ENCODE data around the gene METTL2A. TPM values are rescaled to one million over a fixed set of nuclear protein-coding genes. Genes with fewer than 3 reads are reported as not detected.
"Not testable (repeated sequence)": the region's sequence is repeated elsewhere in the genome, so short reads cannot be mapped to it uniquely, and the experiment has no call there.

Gene METTL2A
- total RNA-seq, 1 donor from 2014 or later = 35.7 TPM

DNA sequence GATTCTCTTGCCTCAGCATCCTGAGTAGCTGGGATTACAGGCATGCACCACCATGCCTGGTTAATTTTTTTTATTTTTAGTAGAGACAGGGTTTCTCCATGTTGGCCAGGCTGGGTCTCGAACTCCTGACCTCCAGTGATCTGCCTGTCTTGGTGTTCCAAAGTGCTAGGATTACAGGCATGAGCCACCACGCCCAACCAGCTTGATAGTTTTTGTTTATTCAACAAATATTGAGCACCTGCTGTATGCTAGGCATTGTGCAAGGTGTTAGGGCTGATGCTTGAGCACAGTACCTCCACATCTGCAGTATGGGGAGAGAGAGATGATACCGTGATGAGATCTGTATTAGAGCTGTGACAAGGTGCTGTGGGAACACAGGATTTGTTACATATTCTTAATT lies 58.9 kb downstream of the METTL2A start:
- not testable (repeated sequence) for H3K9me3 Mint-ChIP-seq; H3K27ac ChIP-seq; H3K4me1 ChIP-seq; H3K4me3 Mint-ChIP-seq; H3K36me3 ChIP-seq; H3K4me3 ChIP-seq; DNase-seq (ENCODE audit: low spot score); H3K27me3 Mint-ChIP-seq (ENCODE audit: insufficient read depth, low read depth); H3K9me3 ChIP-seq (ENCODE audit: low read depth); H3K4me2 ChIP-seq; H3K27me3 ChIP-seq; H3K9ac ChIP-seq; H2AFZ ChIP-seq (replicated peaks); H3K27ac Mint-ChIP-seq
- peaks cover 17% of the 10 kb centered on the region for H3F3A ChIP-seq (ENCODE audit: low read depth)
- H3K36me3 Mint-ChIP-seq = peaks cover 16% of the 10 kb centered on the region
- H3K79me2 ChIP-seq (ENCODE audit: low read depth) = peaks cover 90% of the 10 kb centered on the region
- peaks cover 12% of the 10 kb centered on the region for H3K4me1 Mint-ChIP-seq
- H4K20me1 ChIP-seq (ENCODE audit: low read depth) = peaks cover 37% of the 10 kb centered on the region

DNA sequence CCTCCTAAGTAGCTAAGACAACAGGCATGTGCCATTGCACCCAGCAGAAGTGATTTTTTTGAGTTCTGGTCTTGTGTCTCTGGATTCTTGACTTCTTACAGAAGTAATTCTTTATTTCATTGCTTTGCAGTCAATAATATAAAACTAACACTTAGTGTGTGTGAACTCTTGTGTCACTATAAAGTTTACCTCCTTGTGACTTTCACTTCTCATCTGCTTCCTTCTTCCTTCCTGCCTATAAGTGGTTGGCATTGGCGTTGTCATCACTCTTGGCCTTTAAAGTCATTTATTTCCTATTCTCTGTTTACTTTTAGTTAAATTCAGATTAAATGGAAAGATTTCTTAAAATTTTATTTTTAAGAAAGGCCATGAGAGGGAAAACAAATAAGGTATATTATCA lies 67.3 kb downstream of the METTL2A start:
- not testable (repeated sequence) for H3K4me2 ChIP-seq; H3K9ac ChIP-seq; H3K4me3 Mint-ChIP-seq; H3K27ac ChIP-seq; H2AFZ ChIP-seq (replicated peaks); H3K9me3 Mint-ChIP-seq; DNase-seq (ENCODE audit: low spot score); H3K27me3 Mint-ChIP-seq (ENCODE audit: insufficient read depth, low read depth); H3K4me3 ChIP-seq; H3F3A ChIP-seq (ENCODE audit: low read depth); H3K4me1 Mint-ChIP-seq; H3K9me3 ChIP-seq (ENCODE audit: low read depth); H3K4me1 ChIP-seq; H3K27ac Mint-ChIP-seq; H3K36me3 ChIP-seq; H3K27me3 ChIP-seq
- H3K36me3 Mint-ChIP-seq = peaks cover 18% of the 10 kb centered on the region
- Histone ChIP-seq H3K79me2 (ENCODE audit: low read depth) (peaks cover 98% of the 10 kb centered on the region), H4K20me1 (ENCODE audit: low read depth) (peaks cover 55% of the 10 kb centered on the region)

- H3K9me3 Mint-ChIP-seq; H3K27me3 Mint-ChIP-seq (ENCODE audit: insufficient read depth, low read depth); H3K9ac ChIP-seq; H3K4me3 ChIP-seq; H3K27ac Mint-ChIP-seq; H2AFZ ChIP-seq (replicated peaks); DNase-seq (ENCODE audit: low spot score); H3F3A ChIP-seq (ENCODE audit: low read depth); H3K27ac ChIP-seq; H3K27me3 ChIP-seq; H3K4me3 Mint-ChIP-seq; H3K4me1 ChIP-seq; H3K4me2 ChIP-seq; H3K4me1 Mint-ChIP-seq; H3K36me3 ChIP-seq; H3K9me3 ChIP-seq (ENCODE audit: low read depth): not testable (repeated sequence)
- H3K79me2 ChIP-seq (ENCODE audit: low read depth) = peaks cover 100% of the 10 kb centered on the region
- peaks cover 49% of the 10 kb centered on the region for H4K20me1 ChIP-seq (ENCODE audit: low read depth)
- peaks cover 22% of the 10 kb centered on the region for H3K36me3 Mint-ChIP-seq
Observed at GRCh38 chr17:62493049-62493655, 69.5 kb downstream of the METTL2A start.

DNA sequence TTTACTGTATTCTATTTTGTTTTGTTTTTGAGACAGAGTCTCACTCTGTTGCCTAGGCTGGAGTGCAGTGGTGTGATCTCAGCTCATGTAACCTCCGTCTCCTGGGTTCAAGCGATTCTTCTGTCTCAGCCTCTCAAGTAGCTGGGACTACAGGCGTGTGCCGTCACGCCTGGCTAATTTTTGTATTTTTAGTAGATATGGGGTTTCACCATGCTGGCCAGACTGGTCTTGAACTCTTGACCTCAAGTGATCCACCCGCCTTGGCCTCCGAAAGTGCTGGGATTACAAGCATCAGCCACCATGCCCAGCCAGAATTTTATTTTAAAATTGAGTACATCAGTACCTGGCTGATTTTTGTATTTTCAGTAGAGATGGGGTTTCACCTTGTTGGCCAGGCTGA lies 70.4 kb downstream of the METTL2A start:
- not testable (repeated sequence) for H3K27ac ChIP-seq; H3K36me3 ChIP-seq; H3K4me3 ChIP-seq; H3K9ac ChIP-seq; DNase-seq (ENCODE audit: low spot score); H3K27ac Mint-ChIP-seq; H3K27me3 Mint-ChIP-seq (ENCODE audit: insufficient read depth, low read depth); H3K4me3 Mint-ChIP-seq; H3K4me1 Mint-ChIP-seq; H3K9me3 Mint-ChIP-seq; H2AFZ ChIP-seq (replicated peaks); H3F3A ChIP-seq (ENCODE audit: low read depth); H3K9me3 ChIP-seq (ENCODE audit: low read depth); H3K27me3 ChIP-seq; H3K4me2 ChIP-seq; H3K4me1 ChIP-seq
- Histone ChIP-seq H4K20me1 (ENCODE audit: low read depth) (peaks cover 46% of the 10 kb centered on the region), H3K79me2 (ENCODE audit: low read depth) (peaks cover 99% of the 10 kb centered on the region)
- peaks cover 22% of the 10 kb centered on the region for H3K36me3 Mint-ChIP-seq

GRCh38 chr17:62496344-62496743 lies 72.6 kb downstream of the METTL2A start:
- not testable (repeated sequence) for H3K9me3 ChIP-seq (ENCODE audit: low read depth); H3K9ac ChIP-seq; H3K4me1 Mint-ChIP-seq; H3K4me3 Mint-ChIP-seq; H3K27me3 ChIP-seq; H3K4me3 ChIP-seq; H3K4me2 ChIP-seq; H3F3A ChIP-seq (ENCODE audit: low read depth); H3K9me3 Mint-ChIP-seq; H3K27ac Mint-ChIP-seq; H3K4me1 ChIP-seq; H2AFZ ChIP-seq (replicated peaks); H3K27ac ChIP-seq; DNase-seq (ENCODE audit: low spot score); H3K36me3 ChIP-seq; H3K27me3 Mint-ChIP-seq (ENCODE audit: insufficient read depth, low read depth)
- Histone ChIP-seq H3K79me2 (ENCODE audit: low read depth) (peaks cover 96% of the 10 kb centered on the region), H4K20me1 (ENCODE audit: low read depth) (peaks cover 39% of the 10 kb centered on the region)
- peaks cover 19% of the 10 kb centered on the region for H3K36me3 Mint-ChIP-seq

DNA sequence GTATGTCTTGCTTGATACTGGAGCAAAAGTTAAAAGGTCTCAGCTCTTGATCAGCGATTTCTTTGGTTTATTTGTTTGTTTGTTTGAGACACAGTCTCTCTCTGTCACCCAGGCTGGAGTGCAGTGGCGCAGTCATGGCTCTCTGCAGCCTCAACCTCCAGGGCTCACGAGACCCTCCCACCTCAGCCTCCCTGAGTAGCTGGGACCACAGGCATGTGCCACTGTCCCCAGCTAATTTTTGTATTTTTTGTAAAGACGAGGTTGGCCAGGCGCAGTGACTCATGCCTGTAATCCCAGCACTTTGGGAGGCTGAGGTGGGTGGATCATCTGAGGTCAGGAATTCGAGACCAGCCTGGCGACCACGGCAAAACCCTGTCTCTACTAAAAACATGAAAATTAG lies 75.1 kb downstream of the METTL2A start:
- not testable (repeated sequence) for H3K4me3 ChIP-seq; H3K4me1 Mint-ChIP-seq; H3K9me3 Mint-ChIP-seq; H3K36me3 Mint-ChIP-seq; H3K4me2 ChIP-seq; H3K4me1 ChIP-seq; H3K9ac ChIP-seq; H3K27ac Mint-ChIP-seq; H3K27ac ChIP-seq; H3F3A ChIP-seq (ENCODE audit: low read depth); H2AFZ ChIP-seq (replicated peaks); H3K4me3 Mint-ChIP-seq; DNase-seq (ENCODE audit: low spot score); H3K27me3 Mint-ChIP-seq (ENCODE audit: insufficient read depth, low read depth); H3K27me3 ChIP-seq; H3K36me3 ChIP-seq; H3K9me3 ChIP-seq (ENCODE audit: low read depth)
- Histone ChIP-seq H4K20me1 (ENCODE audit: low read depth) (peaks cover 18% of the 10 kb centered on the region), H3K79me2 (ENCODE audit: low read depth) (peaks cover 91% of the 10 kb centered on the region)

Small RNAs within 50 kb of the gene (small RNA-seq; reads per million reads assigned to genes)
- gene RNU7-52P = not detected

Other genes with a start within 250 kb of the METTL2A start
- not detected in 2 replicates for gene EFCAB3, start 43.3 kb upstream of the METTL2A start, total RNA-seq (ENCODE audit: low replicate concordance)
- 68.6 and 89.9 TPM in 2 replicates for gene TLK2, start 54.9 kb downstream of the METTL2A start, total RNA-seq (ENCODE audit: low replicate concordance)
- gene MRC2, start 203.8 kb downstream of the METTL2A start, total RNA-seq (ENCODE audit: low replicate concordance) = 24.6 and 88.2 TPM in 2 replicates

All from neural progenitor cell (in vitro differentiated cells).